DOHH2 (cell line): Measurements from ENCODE around the gene PCGF3.

Source experiments
- H3F3A ChIP-seq: fragments of 200-600 bp; sonication (generic), shearing (Covaris generic); 2 replicates; pipeline ENCODE4 v1.6.0; 2016; ENCODE audit warnings: antibody characterized with exemption, mild to moderate bottlenecking; ENCODE audit not compliant: control insufficient read depth, insufficient read depth
- H3K27ac ChIP-seq: fragments of 200-600 bp; sonication (generic); 2 replicates; pipeline ENCODE4 v1.5.1; 2014; ENCODE audit warnings: low read depth, mild to moderate bottlenecking, low read length, moderate library complexity
- H3K27me3 ChIP-seq: fragments of 200-600 bp; sonication (generic); 2 replicates; pipeline ENCODE4 v1.6.1; 2014; ENCODE audit warnings: mild to moderate bottlenecking, low read length, mixed read lengths; ENCODE audit not compliant: control insufficient read depth
- H3K36me3 ChIP-seq: fragments of 200-600 bp; sonication (generic); 2 replicates; pipeline ENCODE4 v1.6.1; 2014; ENCODE audit warnings: mild to moderate bottlenecking, low read length, moderate library complexity, mixed read lengths; ENCODE audit not compliant: control insufficient read depth
- H3K4me1 ChIP-seq: fragments of 200-600 bp; sonication (generic); 2 replicates; pipeline ENCODE4 v1.6.1; 2014; ENCODE audit warnings: mild to moderate bottlenecking, low read length, mixed read lengths; ENCODE audit not compliant: control insufficient read depth
- H3K4me2 ChIP-seq: fragments of 200-600 bp; sonication (generic); 2 replicates; pipeline ENCODE4 v1.6.0; 2014; ENCODE audit warnings: mild to moderate bottlenecking, low read length, moderate library complexity
- H3K4me3 ChIP-seq: fragments of 200-600 bp; sonication (generic); 2 replicates; pipeline ENCODE4 v1.5.1; 2014; ENCODE audit warnings: mild to moderate bottlenecking, low read length, mixed read lengths
- H3K79me2 ChIP-seq: fragments of 200-600 bp; sonication (generic); 2 replicates; pipeline ENCODE4 v1.6.1; 2014; ENCODE audit warnings: mild to moderate bottlenecking, low read length, mixed read lengths; ENCODE audit not compliant: control insufficient read depth
- H3K9me2 ChIP-seq: fragments of 200-600 bp; sonication (generic); replicated peaks from 2 replicates; pipeline ENCODE4 v1.6.1; 2014; ENCODE audit warnings: mild to moderate bottlenecking, low read length, mixed read lengths; ENCODE audit not compliant: control insufficient read depth
- H3K9me3 ChIP-seq: fragments of 200-600 bp; sonication (generic); 2 replicates; pipeline ENCODE4 v1.6.1; 2014; ENCODE audit warnings: antibody characterized with exemption, low read length, mixed read lengths; ENCODE audit not compliant: control insufficient read depth, insufficient read depth
- H4K20me1 ChIP-seq: fragments of 200-600 bp; sonication (generic); 2 replicates; pipeline ENCODE4 v1.6.0; 2014; ENCODE audit warnings: low read depth, mild to moderate bottlenecking, antibody characterized with exemption, low read length, moderate library complexity; ENCODE audit not compliant: control insufficient read depth, insufficient read depth
- EZH2phosphoT487 ChIP-seq: fragments of 200-600 bp; sonication (generic); IDR thresholded peaks from 2 replicates; pipeline ENCODE4 v1.6.1; 2017; ENCODE audit warnings: borderline replicate concordance, mild to moderate bottlenecking, antibody characterized with exemption, low read length, moderate library complexity, mixed read lengths
- TF ChIP-seq, protein P1 (sequence below): fragments of 200-600 bp; sonication (generic); IDR thresholded peaks from one replicate; pipeline ENCODE4 v1.5.1; 2014; ENCODE audit warnings: antibody characterized with exemption, mild to moderate bottlenecking, low read depth, low read length; ENCODE audit not compliant: poor library complexity, severe bottlenecking

PCGF3 gene

DNA sequence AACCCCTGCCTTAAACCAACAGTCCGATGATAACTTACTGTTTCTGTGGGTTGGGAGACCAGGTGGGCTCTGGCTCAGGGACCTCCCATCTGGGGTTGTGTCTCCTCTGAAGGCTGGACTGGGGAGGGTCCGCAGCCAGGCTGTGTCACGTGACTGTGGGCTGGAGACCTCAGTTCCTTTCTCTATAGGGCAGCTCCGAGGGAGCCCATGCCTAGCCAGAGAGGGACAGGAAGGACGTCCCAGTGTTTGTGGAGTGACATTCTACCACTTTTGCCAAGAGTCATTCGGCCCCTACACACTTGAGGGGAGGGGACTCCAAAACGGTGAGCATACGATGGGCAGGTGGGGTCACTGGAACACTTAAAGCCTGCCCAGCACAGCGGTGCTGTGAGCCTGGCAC is 4.5 kb downstream of the PCGF3 start:
- Histone ChIP-seq H3K9me2 (no peaks in the 10 kb centered on the region), H3K9me3 (no peaks in the 10 kb centered on the region), H3K4me3 (no peak overlapping the region), H4K20me1 (peaks cover 10% of the 10 kb centered on the region; the same call in 1 of the 2 replicates), H3K27ac (no peak overlapping the region), H3K27me3 (no peaks in the 10 kb centered on the region), H3K4me2 (no peak overlapping the region), H3K79me2 (peaks cover 94% of the 10 kb centered on the region), H3K4me1 (peaks cover 14% of the 10 kb centered on the region), H3K36me3 (peaks cover 42% of the 10 kb centered on the region), H3F3A (peaks cover 3% of the 10 kb centered on the region; the same call in 1 of the 2 replicates)
- TF ChIP-seq, protein P1, sequence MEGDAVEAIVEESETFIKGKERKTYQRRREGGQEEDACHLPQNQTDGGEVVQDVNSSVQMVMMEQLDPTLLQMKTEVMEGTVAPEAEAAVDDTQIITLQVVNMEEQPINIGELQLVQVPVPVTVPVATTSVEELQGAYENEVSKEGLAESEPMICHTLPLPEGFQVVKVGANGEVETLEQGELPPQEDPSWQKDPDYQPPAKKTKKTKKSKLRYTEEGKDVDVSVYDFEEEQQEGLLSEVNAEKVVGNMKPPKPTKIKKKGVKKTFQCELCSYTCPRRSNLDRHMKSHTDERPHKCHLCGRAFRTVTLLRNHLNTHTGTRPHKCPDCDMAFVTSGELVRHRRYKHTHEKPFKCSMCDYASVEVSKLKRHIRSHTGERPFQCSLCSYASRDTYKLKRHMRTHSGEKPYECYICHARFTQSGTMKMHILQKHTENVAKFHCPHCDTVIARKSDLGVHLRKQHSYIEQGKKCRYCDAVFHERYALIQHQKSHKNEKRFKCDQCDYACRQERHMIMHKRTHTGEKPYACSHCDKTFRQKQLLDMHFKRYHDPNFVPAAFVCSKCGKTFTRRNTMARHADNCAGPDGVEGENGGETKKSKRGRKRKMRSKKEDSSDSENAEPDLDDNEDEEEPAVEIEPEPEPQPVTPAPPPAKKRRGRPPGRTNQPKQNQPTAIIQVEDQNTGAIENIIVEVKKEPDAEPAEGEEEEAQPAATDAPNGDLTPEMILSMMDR: no peak
- TF ChIP-seq EZH2phosphoT487: no peak

DNA sequence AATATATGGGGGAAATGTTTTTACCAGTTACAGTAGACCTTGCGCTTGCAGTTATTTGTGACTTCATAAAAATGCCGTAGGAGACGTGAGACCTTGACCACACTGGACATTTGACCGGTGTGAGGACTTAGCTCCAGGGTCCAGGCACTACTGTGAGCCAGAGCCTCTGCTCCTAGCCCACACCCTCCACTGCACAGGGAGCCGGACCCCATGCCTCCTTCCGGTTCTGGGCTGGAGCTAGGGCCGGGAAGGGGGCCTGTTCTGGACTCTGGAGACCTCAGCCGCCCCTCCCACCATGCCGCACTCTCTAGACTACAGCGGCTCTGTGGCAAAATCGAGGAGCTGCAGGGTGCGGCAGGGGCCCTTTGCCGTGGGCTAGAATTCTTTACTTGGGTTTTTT is 5.3 kb downstream of the PCGF3 start:
- peaks cover 10% of the 10 kb centered on the region; the same call in 1 of the 2 replicates for H4K20me1 ChIP-seq

DNA sequence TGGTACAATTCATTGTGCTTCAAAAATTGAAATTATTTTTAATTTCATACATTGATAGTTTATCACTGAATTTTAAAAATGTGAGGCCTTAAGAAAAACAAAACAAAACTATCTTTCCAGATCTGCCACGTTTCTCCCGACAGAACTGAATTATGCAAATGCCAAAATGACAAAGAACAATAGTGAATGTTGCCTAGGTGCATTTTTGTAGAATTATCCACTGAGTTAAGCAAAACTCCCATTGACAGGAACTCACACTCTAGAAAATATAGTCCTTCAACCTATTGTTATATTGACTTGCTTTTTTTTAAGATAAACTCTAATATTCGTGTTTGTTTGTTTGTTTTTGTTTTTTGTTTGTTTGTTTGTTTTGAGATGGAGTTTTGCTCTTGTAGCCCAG is 6.5 kb downstream of the PCGF3 start:
- peaks cover 85% of the 10 kb centered on the region for H3K79me2 ChIP-seq
- peaks cover 36% of the 10 kb centered on the region for H3K36me3 ChIP-seq
- H3F3A ChIP-seq: peaks cover 3% of the 10 kb centered on the region; the same call in 1 of the 2 replicates
- no peaks in the 10 kb centered on the region for H3K27me3 ChIP-seq
- H3K4me1 ChIP-seq: peaks cover 6% of the 10 kb centered on the region
- peaks cover 10% of the 10 kb centered on the region; the same call in 1 of the 2 replicates for H4K20me1 ChIP-seq
- no peak for TF ChIP-seq EZH2phosphoT487
- TF ChIP-seq, protein P1: no peak
- no peak overlapping the region for H3K4me2 ChIP-seq
- H3K9me2 ChIP-seq: no peaks in the 10 kb centered on the region
- H3K9me3 ChIP-seq: no peaks in the 10 kb centered on the region
- no peak overlapping the region for H3K4me3 ChIP-seq
- no peak overlapping the region for H3K27ac ChIP-seq

More for the DNA sequence above, 5.3 kb downstream of the PCGF3 start:
- peaks cover 39% of the 10 kb centered on the region for H3K36me3 ChIP-seq
- no peaks in the 10 kb centered on the region for H3K9me3 ChIP-seq
- H3K9me2 ChIP-seq: no peaks in the 10 kb centered on the region
- H3K4me3 ChIP-seq: no peak overlapping the region
- H3K27ac ChIP-seq: no peak overlapping the region
- H3F3A ChIP-seq: peaks cover 3% of the 10 kb centered on the region; the same call in 1 of the 2 replicates
- no peaks in the 10 kb centered on the region for H3K27me3 ChIP-seq
- no peak for TF ChIP-seq EZH2phosphoT487
- TF ChIP-seq, protein P1: no peak
- peaks cover 94% of the 10 kb centered on the region for H3K79me2 ChIP-seq
- H3K4me1 ChIP-seq: peaks cover 11% of the 10 kb centered on the region
- H3K4me2 ChIP-seq: no peak overlapping the region
